Loucy (cell line): ENCODE measurements around the gene PKIB.

Experiments used
- EZH2phosphoT487 ChIP-seq: fragments of 200-600 bp; IDR thresholded peaks from 2 replicates; pipeline ENCODE4 v1.6.1; 2018; ENCODE audit warnings: antibody characterized with exemption, mild to moderate bottlenecking, moderate library complexity, borderline replicate concordance
- TF ChIP-seq, protein P1 (sequence below): fragments of 200-600 bp; sonication (generic); conservative IDR thresholded peaks from 2 replicates; pipeline ENCODE4 v1.5.1; 2014; ENCODE audit warnings: mild to moderate bottlenecking, antibody characterized with exemption, low read length

DNA sequence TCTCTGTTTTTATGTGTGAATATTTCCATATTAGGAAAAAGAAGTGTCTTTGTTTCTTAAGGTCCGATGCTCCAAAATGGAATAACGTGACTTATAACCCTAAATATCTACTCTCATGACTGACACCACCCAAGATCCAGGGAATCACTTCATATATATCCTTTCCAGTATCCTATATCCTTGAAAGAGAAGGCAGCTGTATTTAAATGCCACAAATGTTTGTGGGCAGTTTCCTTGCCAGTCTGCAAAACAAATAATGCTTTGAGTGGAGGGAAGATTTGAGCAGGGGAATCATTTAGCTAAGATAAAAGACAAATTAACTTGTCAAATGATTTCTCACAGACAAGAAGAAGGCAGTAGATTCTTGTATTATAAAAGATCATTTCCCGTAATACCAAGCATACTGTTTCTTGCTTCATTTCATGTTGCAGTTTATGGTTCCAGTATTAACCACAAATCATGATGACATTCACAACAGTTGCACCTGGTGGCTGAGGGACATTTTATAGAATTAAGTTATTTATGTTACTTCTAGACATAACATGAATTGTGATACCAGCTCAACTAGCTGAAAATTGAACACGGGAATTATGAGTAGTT is 139.3 kb downstream of the PKIB start:
- TF ChIP-seq, protein P1, sequence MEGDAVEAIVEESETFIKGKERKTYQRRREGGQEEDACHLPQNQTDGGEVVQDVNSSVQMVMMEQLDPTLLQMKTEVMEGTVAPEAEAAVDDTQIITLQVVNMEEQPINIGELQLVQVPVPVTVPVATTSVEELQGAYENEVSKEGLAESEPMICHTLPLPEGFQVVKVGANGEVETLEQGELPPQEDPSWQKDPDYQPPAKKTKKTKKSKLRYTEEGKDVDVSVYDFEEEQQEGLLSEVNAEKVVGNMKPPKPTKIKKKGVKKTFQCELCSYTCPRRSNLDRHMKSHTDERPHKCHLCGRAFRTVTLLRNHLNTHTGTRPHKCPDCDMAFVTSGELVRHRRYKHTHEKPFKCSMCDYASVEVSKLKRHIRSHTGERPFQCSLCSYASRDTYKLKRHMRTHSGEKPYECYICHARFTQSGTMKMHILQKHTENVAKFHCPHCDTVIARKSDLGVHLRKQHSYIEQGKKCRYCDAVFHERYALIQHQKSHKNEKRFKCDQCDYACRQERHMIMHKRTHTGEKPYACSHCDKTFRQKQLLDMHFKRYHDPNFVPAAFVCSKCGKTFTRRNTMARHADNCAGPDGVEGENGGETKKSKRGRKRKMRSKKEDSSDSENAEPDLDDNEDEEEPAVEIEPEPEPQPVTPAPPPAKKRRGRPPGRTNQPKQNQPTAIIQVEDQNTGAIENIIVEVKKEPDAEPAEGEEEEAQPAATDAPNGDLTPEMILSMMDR: no peak
- no peak for TF ChIP-seq EZH2phosphoT487
